Naive thymus-derived CD8-positive, alpha-beta T cell (primary cell): ENCODE data around the gene MBTPS1. TPM values are rescaled to one million over a fixed set of nuclear protein-coding genes. Genes with fewer than 3 reads are reported as not detected.

ENCODE experiments used
- ATAC-seq, 2 donors: fragments of 150-1000 bp; cut with Tn5 transposase in 1 of 2; sonication (Bioruptor Pico), chemical (Tn5 transposase) in 1 of 2; 1 replicate in 1 of 2; 2 replicates in 1 of 2; pipeline ENCODE4 v1.10.0; 2021; ENCODE audit warnings: mild to moderate bottlenecking in 2 of 2, moderate library complexity in 2 of 2
- POLR2A ChIA-PET: fragments of 350-600 bp; sonication (Branson Sonifier 250); formaldehyde crosslinking; loops from one replicate; lab custom pipeline; 2021; ENCODE audit warnings: antibody characterized with exemption; lab: Charles Lee
- DNase-seq, 10 donors: peaks; one replicate each; pipeline versions ENCODE4 v3.0.0 to v3.0.0-alpha.2; 2020 to 2022
- H3K27ac Mint-ChIP-seq, 10 donors: one replicate each; pipeline ENCODE4 v1.8.0; 2020 to 2022; ENCODE audit warnings: mild to moderate bottlenecking in 10 of 10, mixed read lengths in 10 of 10, moderate library complexity in 4 of 10, inconsistent platforms in 1 of 10
- H3K27me3 Mint-ChIP-seq, 5 donors: one replicate each; pipeline ENCODE4 v1.8.0; 2021 to 2022; ENCODE audit warnings: mixed read lengths in 5 of 5
- H3K36me3 Mint-ChIP-seq, 3 donors: one replicate each; pipeline ENCODE4 v1.8.0; 2020 to 2022; ENCODE audit warnings: mixed read lengths in 3 of 3, mild to moderate bottlenecking in 2 of 3, inconsistent platforms in 1 of 3
- H3K4me1 Mint-ChIP-seq, 4 donors: one replicate each; pipeline ENCODE4 v1.8.0; 2021 to 2022; ENCODE audit warnings: mixed read lengths in 4 of 4
- H3K4me3 Mint-ChIP-seq, 10 donors: one replicate each; pipeline ENCODE4 v1.8.0; 2020 to 2022; ENCODE audit warnings: mild to moderate bottlenecking in 10 of 10, mixed read lengths in 10 of 10, moderate library complexity in 6 of 10, inconsistent platforms in 1 of 10
- H3K9me3 Mint-ChIP-seq, 9 donors: one replicate each; pipeline ENCODE4 v1.8.0; 2020 to 2022; ENCODE audit warnings: mixed read lengths in 9 of 9, mild to moderate bottlenecking in 3 of 9, inconsistent platforms in 1 of 9, moderate library complexity in 1 of 9
- polyA plus RNA-seq, 3 donors: library from polyadenylated mRNA; unstranded; fragments of 300-500 nt; fragmentation: Illumina TruSeq; gene quantifications; one replicate each; pipeline ENCODE4 v1.2.3, GENCODE V29; 2021
- total RNA-seq, 8 experiments: library from RNA in 2 of 8; stranded (reverse) in 2 of 8; gene quantifications; one replicate each; pipeline ENCODE4 v1.2.3 and lab custom pipeline; 2021 to 2026

The MBTPS1 gene
- total RNA-seq (100 to 1,000 TPM; 141 to 150 TPM), polyA plus RNA-seq (10 to 100 TPM; 50.9 to 71.4 (median 51.2) TPM), total RNA-seq (lab: John Stamatoyannopoulos, UW) (161 to 247 (median 193) reads per million in 6 experiments)

- POLR2A ChIA-PET = interaction anchor here (0.6 to 2.6 kb wide), 19 partner anchors 10 to 537 kb away, joined by 3 to 40 read pairs (median 5); partner anchors contain the start of genes DNAAF1, HSBP1, HSDL1 and TAF1C
- H3K27me3 Mint-ChIP-seq = no peaks in the 10 kb centered on the region
- H3K27ac Mint-ChIP-seq = peak within 1 kb of the TSS; percentile 93 to 99 (median 96)
- H3K9me3 Mint-ChIP-seq = no peaks in the 10 kb centered on the region
- peak; percentile 85 to 87 for ATAC-seq
- peak; percentile 96 to 99 (median 98) for DNase-seq
- peaks cover 0 to 6% (median 0%) of the 10 kb centered on the region in 3 donors for H3K36me3 Mint-ChIP-seq
- peak within 1 kb of the TSS; percentile 89 to 98 (median 94) for H3K4me3 Mint-ChIP-seq
- peaks cover 7 to 38% (median 27%) of the 10 kb centered on the region in 4 donors for H3K4me1 Mint-ChIP-seq
Observed at GRCh38 chr16:84116720-84117493, at the start of gene MBTPS1. Gene MBTPS1 (minus strand): TSS chr16:84116942. CDS start chr16:84101783, 15,159 bp downstream.

DNA sequence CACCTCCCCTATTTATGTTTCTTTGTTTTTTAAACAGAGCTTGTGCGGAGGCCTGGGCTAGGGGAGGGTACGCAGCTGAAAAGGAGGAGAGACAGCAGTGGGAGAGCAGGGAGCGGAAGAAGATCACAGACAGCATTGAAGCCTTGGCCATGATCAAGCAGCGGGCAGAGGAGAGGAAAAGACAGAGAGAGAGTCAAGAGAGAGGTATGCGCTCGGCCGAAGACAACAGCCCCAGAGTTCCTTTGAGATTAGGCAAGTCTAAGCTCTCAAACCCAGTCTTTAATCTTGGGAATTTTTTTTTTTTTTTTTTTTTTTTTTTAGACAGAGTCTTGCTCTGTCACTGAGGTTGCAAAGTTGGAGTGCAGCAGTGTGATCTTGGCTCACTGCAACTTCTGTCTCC, 49.0 kb upstream of the MBTPS1 start:
- Mint-ChIP-seq H3K27me3 (peaks cover 9 to 28% (median 17%) of the 10 kb centered on the region in 5 donors), H3K9me3 (no peaks in the 10 kb centered on the region), H3K4me3 (no peak overlapping the region), H3K27ac (peak overlapping the region in 1 of 10 donors; percentile 84), H3K36me3 (no peaks in the 10 kb centered on the region), H3K4me1 (no peaks in the 10 kb centered on the region)
- ATAC-seq = no peak
- no peak for DNase-seq
- POLR2A ChIA-PET = no interaction called here

GRCh38 chr16:84161801-84162200, 45.1 kb upstream of the MBTPS1 start:
- Mint-ChIP-seq H3K36me3 (no peaks in the 10 kb centered on the region), H3K9me3 (no peaks in the 10 kb centered on the region), H3K4me1 (no peaks in the 10 kb centered on the region), H3K27me3 (peaks cover 7 to 34% (median 27%) of the 10 kb centered on the region in 5 donors), H3K4me3 (no peak overlapping the region), H3K27ac (no peak overlapping the region)
- POLR2A ChIA-PET = no interaction called here
- DNase-seq (no peak), ATAC-seq (no peak)

GRCh38 chr16:84161037-84161436, 44.3 kb upstream of the MBTPS1 start:
- H3K4me1 Mint-ChIP-seq = no peaks in the 10 kb centered on the region
- H3K4me3 Mint-ChIP-seq = no peak overlapping the region
- H3K27ac Mint-ChIP-seq = no peak overlapping the region
- H3K27me3 Mint-ChIP-seq = peaks cover 10 to 39% (median 31%) of the 10 kb centered on the region in 5 donors
- POLR2A ChIA-PET = interaction anchor here (0.6 kb wide), 1 partner anchor 50 kb away, joined by 3 read pairs; no protein-coding TSS in a partner anchor
- DNase-seq (no peak), ATAC-seq (no peak)
- H3K9me3 Mint-ChIP-seq = no peaks in the 10 kb centered on the region
- no peaks in the 10 kb centered on the region for H3K36me3 Mint-ChIP-seq

DNA sequence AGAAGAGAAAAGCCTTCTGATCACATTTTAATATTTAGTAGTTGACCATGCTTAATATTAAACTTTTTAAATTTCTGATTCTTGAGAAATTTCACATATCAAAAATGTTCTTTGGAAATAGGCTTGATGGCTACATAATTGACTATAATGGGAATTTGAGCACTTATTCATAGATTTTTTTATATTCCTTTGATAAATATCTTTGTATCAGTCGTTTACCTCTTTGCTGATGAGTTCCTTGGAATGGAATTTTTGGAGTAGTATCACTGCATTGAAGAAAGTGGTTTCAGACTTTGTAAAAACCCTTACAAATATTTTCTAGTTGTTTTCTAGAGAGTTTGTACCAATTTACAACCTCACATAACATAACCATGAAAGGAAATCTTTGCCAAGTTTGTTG, 43.1 kb upstream of the MBTPS1 start:
- H3K9me3 Mint-ChIP-seq = no peaks in the 10 kb centered on the region
- H3K27me3 Mint-ChIP-seq = peaks cover 8 to 38% (median 29%) of the 10 kb centered on the region in 5 donors
- DNase-seq (no peak), ATAC-seq (no peak)
- no peak overlapping the region for H3K4me3 Mint-ChIP-seq
- POLR2A ChIA-PET = no interaction called here
- H3K36me3 Mint-ChIP-seq = no peaks in the 10 kb centered on the region
- no peak overlapping the region for H3K27ac Mint-ChIP-seq
- no peaks in the 10 kb centered on the region for H3K4me1 Mint-ChIP-seq

DNA sequence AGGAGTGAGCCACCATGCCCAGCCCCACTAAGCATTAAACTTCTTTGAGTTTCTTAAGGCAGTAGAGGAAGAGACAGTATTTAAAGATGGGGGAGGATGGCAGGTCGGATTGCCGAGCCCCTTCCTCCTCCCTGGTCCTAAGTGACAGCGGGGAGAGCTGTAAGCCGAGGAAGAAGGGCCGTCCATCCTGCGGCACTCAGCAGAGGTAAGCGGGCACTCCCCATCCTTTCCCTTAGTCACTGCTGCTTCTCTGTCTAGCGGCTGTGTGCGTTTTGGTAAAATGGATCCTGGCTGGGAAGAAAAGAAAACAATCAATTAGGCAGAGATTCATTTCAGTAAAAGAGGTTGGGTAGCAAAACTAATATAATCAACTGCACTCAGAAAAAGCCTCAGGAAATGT, 42.3 kb upstream of the MBTPS1 start:
- Mint-ChIP-seq H3K4me1 (no peaks in the 10 kb centered on the region), H3K4me3 (no peak overlapping the region), H3K9me3 (no peaks in the 10 kb centered on the region), H3K27ac (no peak overlapping the region), H3K27me3 (peaks cover 8 to 38% (median 21%) of the 10 kb centered on the region in 5 donors), H3K36me3 (no peaks in the 10 kb centered on the region)
- no peak for DNase-seq
- POLR2A ChIA-PET = no interaction called here
- no peak for ATAC-seq

- Mint-ChIP-seq H3K9me3 (no peaks in the 10 kb centered on the region), H3K27ac (peak overlapping the region in 1 of 10 donors; percentile 35), H3K4me3 (no peak overlapping the region), H3K4me1 (no peaks in the 10 kb centered on the region), H3K36me3 (no peaks in the 10 kb centered on the region), H3K27me3 (peaks cover 3 to 31% (median 15%) of the 10 kb centered on the region in 5 donors)
- DNase-seq (no peak), ATAC-seq (no peak)
- POLR2A ChIA-PET = interaction anchor here (0.7 kb wide), 3 partner anchors 24 to 143 kb away, joined by 3 to 5 read pairs (median 3); no protein-coding TSS in a partner anchor
Observed at GRCh38 chr16:84156342-84156784, 39.6 kb upstream of the MBTPS1 start.

GRCh38 chr16:84155771-84156170, 39.0 kb upstream of the MBTPS1 start:
- ATAC-seq (no peak), DNase-seq (no peak)
- Mint-ChIP-seq H3K36me3 (no peaks in the 10 kb centered on the region), H3K27me3 (peaks cover 3 to 30% (median 16%) of the 10 kb centered on the region in 5 donors), H3K27ac (peak overlapping the region in 1 of 10 donors; percentile 7), H3K4me1 (no peaks in the 10 kb centered on the region), H3K4me3 (no peak overlapping the region), H3K9me3 (no peaks in the 10 kb centered on the region)
- POLR2A ChIA-PET = no interaction called here

DNA sequence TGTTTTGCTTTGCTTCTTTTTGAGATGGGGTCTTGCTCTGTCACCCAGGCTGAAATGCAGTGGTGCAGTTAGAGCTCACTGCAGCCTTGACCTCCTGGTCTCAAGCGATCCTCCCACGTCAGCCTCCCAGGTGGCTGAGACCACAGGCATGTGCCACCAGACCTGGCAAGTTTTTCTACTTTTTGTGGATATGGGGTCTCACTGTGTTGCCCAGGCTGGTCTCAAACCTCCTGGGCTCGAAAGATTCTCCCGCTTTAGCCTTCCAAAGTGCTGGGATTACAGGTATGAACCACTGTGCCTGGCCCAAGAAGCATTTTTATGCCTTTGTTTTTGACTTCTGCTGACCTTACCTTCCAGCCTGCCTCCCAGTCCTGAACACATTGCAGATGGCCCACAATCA, 38.5 kb upstream of the MBTPS1 start:
- H3K27ac Mint-ChIP-seq = no peak overlapping the region
- DNase-seq = no peak
- POLR2A ChIA-PET = no interaction called here

GRCh38 chr16:84153660-84154214, 37.0 kb upstream of the MBTPS1 start:
- H3K9me3 Mint-ChIP-seq = no peaks in the 10 kb centered on the region
- ATAC-seq (no peak), DNase-seq (no peak)
- POLR2A ChIA-PET = interaction anchor here (0.6 kb wide), 1 partner anchor 18 kb away, joined by 5 read pairs; no protein-coding TSS in a partner anchor
- H3K27me3 Mint-ChIP-seq = peaks cover 3 to 21% (median 14%) of the 10 kb centered on the region in 5 donors
- H3K36me3 Mint-ChIP-seq = no peaks in the 10 kb centered on the region
- H3K4me3 Mint-ChIP-seq = no peak overlapping the region
- no peaks in the 10 kb centered on the region for H3K4me1 Mint-ChIP-seq
- no peak overlapping the region for H3K27ac Mint-ChIP-seq

More for the DNA sequence above, 38.5 kb upstream of the MBTPS1 start:
- Mint-ChIP-seq H3K27me3 (peaks cover 3 to 30% (median 16%) of the 10 kb centered on the region in 5 donors), H3K4me3 (no peak overlapping the region), H3K4me1 (no peaks in the 10 kb centered on the region), H3K36me3 (no peaks in the 10 kb centered on the region), H3K9me3 (no peaks in the 10 kb centered on the region)
- ATAC-seq = no peak

- ATAC-seq (no peak), DNase-seq (no peak)
- H3K9me3 Mint-ChIP-seq = no peaks in the 10 kb centered on the region
- H3K27ac Mint-ChIP-seq = peak overlapping the region in 2 of 10 donors; percentile 41 to 66
- H3K27me3 Mint-ChIP-seq = peaks cover 0 to 12% (median 7%) of the 10 kb centered on the region in 5 donors
- POLR2A ChIA-PET = no interaction called here
- peaks cover 0 to 3% (median 0%) of the 10 kb centered on the region in 4 donors for H3K4me1 Mint-ChIP-seq
- H3K36me3 Mint-ChIP-seq = no peaks in the 10 kb centered on the region
- H3K4me3 Mint-ChIP-seq = no peak overlapping the region
Observed at GRCh38 chr16:84150926-84151325, 34.2 kb upstream of the MBTPS1 start.

GRCh38 chr16:84144859-84145639, 28.3 kb upstream of the MBTPS1 start, which contains the start of the genes DNAAF1 and HSDL1:
Gene DNAAF1 (plus strand): TSS chr16:84145308. CDS start chr16:84145441, 133 bp downstream.
Gene HSDL1 (minus strand): TSS chr16:84145177. CDS start chr16:84131321, 13,856 bp downstream.
- Mint-ChIP-seq H3K4me1 (peaks cover 15 to 32% (median 25%) of the 10 kb centered on the region in 4 donors), H3K9me3 (no peaks in the 10 kb centered on the region), H3K4me3 (peak within 1 kb of the TSS; percentile 90 to 99 (median 96)), H3K27me3 (peaks cover 0 to 3% (median 0%) of the 10 kb centered on the region in 5 donors), H3K27ac (peak within 1 kb of the TSS; percentile 75 to 97 (median 93)), H3K36me3 (no peaks in the 10 kb centered on the region)
- DNase-seq (peak; percentile 90 to 99 (median 95)), ATAC-seq (peak; percentile 81)
- POLR2A ChIA-PET = interaction anchor here (0.9 to 1.5 kb wide), 5 partner anchors 13 to 56 kb away, joined by 3 to 40 read pairs (median 3); partner anchors contain the start of genes MBTPS1 and TAF1C
